Measurements from ENCODE around the gene COL9A3.

The COL9A3 gene

GRCh38 chr20:62809530-62810428, 7.1 kb upstream of the COL9A3 start:
- DNase-seq (ENCODE audit: low read depth in 2 of 2, low spot score in 1 of 2), result no peak

GRCh38 chr20:62811320-62811719, 5.5 kb upstream of the COL9A3 start:
- DNase-seq (ENCODE audit: low read depth in 2 of 2, low spot score in 1 of 2), result no peak

GRCh38 chr20:62811720-62812119, 5.1 kb upstream of the COL9A3 start:
- no peak for DNase-seq (ENCODE audit: low read depth in 2 of 2, low spot score in 1 of 2)

- no peak for DNase-seq (ENCODE audit: low read depth in 2 of 2, low spot score in 1 of 2)
Measured at GRCh38 chr20:62812181-62812906, 4.5 kb upstream of the COL9A3 start.

GRCh38 chr20:62812907-62813200, 4.0 kb upstream of the COL9A3 start:
- no peak for DNase-seq (ENCODE audit: low read depth in 2 of 2, low spot score in 1 of 2)

- DNase-seq (ENCODE audit: low read depth in 2 of 2, low spot score in 1 of 2), result no peak
Measured at GRCh38 chr20:62813588-62813987, 3.3 kb upstream of the COL9A3 start.

GRCh38 chr20:62814060-62814708, 2.7 kb upstream of the COL9A3 start:
- no peak for DNase-seq (ENCODE audit: low read depth in 2 of 2, low spot score in 1 of 2)

GRCh38 chr20:62814709-62815065, 2.2 kb upstream of the COL9A3 start:
- no peak for DNase-seq (ENCODE audit: low read depth in 2 of 2, low spot score in 1 of 2)

- DNase-seq (ENCODE audit: low read depth in 2 of 2, low spot score in 1 of 2), result no peak
Measured at GRCh38 chr20:62815066-62815991, 1.5 kb upstream of the COL9A3 start.

- DNase-seq (ENCODE audit: low read depth in 2 of 2, low spot score in 1 of 2), result no peak
Measured at GRCh38 chr20:62816031-62816883, 593 bp upstream of the COL9A3 start.

GRCh38 chr20:62817975-62818591, 1.2 kb downstream of the COL9A3 start:
- no peak for DNase-seq (ENCODE audit: low read depth in 2 of 2, low spot score in 1 of 2)

GRCh38 chr20:62818592-62819493, 2.0 kb downstream of the COL9A3 start:
- DNase-seq (ENCODE audit: low read depth in 2 of 2, low spot score in 1 of 2), result no peak

GRCh38 chr20:62819494-62820174, 2.8 kb downstream of the COL9A3 start:
- DNase-seq (ENCODE audit: low read depth in 2 of 2, low spot score in 1 of 2), result no peak

GRCh38 chr20:62820208-62820961, 3.5 kb downstream of the COL9A3 start:
- no peak for DNase-seq (ENCODE audit: low read depth in 2 of 2, low spot score in 1 of 2)

GRCh38 chr20:62820962-62821725, 4.3 kb downstream of the COL9A3 start:
- DNase-seq (ENCODE audit: low read depth in 2 of 2, low spot score in 1 of 2), result no peak

GRCh38 chr20:62821726-62822210, 4.9 kb downstream of the COL9A3 start:
- DNase-seq (ENCODE audit: low read depth in 2 of 2, low spot score in 1 of 2), result no peak

All from stimulated activated CD8-positive, alpha-beta memory T cell treated with anti-CD3 and anti-CD28 coated beads, Interleukin-4, amount 100 ng/mL, for 4 hours (primary cell).